SU-DHL-6 (cell line): ENCODE measurements around the gene SERPINA1.

ENCODE experiments used
- H2AFZ ChIP-seq: fragments of 200-600 bp; sonication (generic); 2 replicates; pipeline ENCODE4 v1.6.1; 2014; ENCODE audit warnings: low read depth, mild to moderate bottlenecking, moderate library complexity, mixed read lengths, antibody characterized with exemption, low read length; ENCODE audit not compliant: severe bottlenecking
- H3F3A ChIP-seq: fragments of 200-600 bp; shearing (Covaris generic); 2 replicates; pipeline ENCODE4 v1.6.0; 2016; ENCODE audit warnings: antibody characterized with exemption, mild to moderate bottlenecking; ENCODE audit not compliant: insufficient read depth
- H3K27ac ChIP-seq: fragments of 200-600 bp; sonication (generic); 2 replicates; pipeline ENCODE4 v1.5.1; 2016; ENCODE audit warnings: low read depth, mild to moderate bottlenecking, low read length, moderate library complexity, mixed read lengths
- H3K27me3 ChIP-seq: fragments of 200-600 bp; sonication (generic), shearing (Covaris generic); 2 replicates; pipeline ENCODE4 v1.6.0; 2014; ENCODE audit warnings: mild to moderate bottlenecking, low read length
- H3K36me3 ChIP-seq: fragments of 200-600 bp; sonication (generic); 2 replicates; pipeline ENCODE4 v1.6.1; 2014; ENCODE audit warnings: mild to moderate bottlenecking, low read length, mixed read lengths
- H3K4me2 ChIP-seq: fragments of 300-600, 200-600 bp; shearing (Covaris generic), sonication (generic); 2 replicates; pipeline ENCODE4 v1.6.0; 2014; ENCODE audit warnings: low read length, low read depth, mild to moderate bottlenecking; ENCODE audit not compliant: poor library complexity, severe bottlenecking
- H3K4me3 ChIP-seq: fragments of 200-600 bp; sonication (generic); 2 replicates; pipeline ENCODE4 v1.5.1; 2014; ENCODE audit warnings: antibody characterized with exemption, low read length, mild to moderate bottlenecking, mixed read lengths; ENCODE audit not compliant: insufficient read depth, poor library complexity, severe bottlenecking
- H3K79me2 ChIP-seq: fragments of 200-600 bp; sonication (generic); 2 replicates; pipeline ENCODE4 v1.6.1; 2014; ENCODE audit warnings: mild to moderate bottlenecking, low read length, moderate library complexity; ENCODE audit not compliant: insufficient read depth
- H3K9ac ChIP-seq: fragments of 200-600 bp; sonication (generic); 2 replicates; pipeline ENCODE4 v1.7.0; 2014; ENCODE audit warnings: mild to moderate bottlenecking, low read length
- H3K9me2 ChIP-seq: fragments of 200-600 bp; sonication (generic); replicated peaks from 2 replicates; pipeline ENCODE4 v1.6.1; 2014; ENCODE audit warnings: low read length; ENCODE audit not compliant: insufficient read depth
- H3K9me3 ChIP-seq: fragments of 200-600 bp; sonication (generic); 2 replicates; pipeline ENCODE4 v1.6.1; 2014; ENCODE audit warnings: low read length, mixed read lengths; ENCODE audit not compliant: insufficient read depth
- H4K20me1 ChIP-seq: fragments of 200-600 bp; sonication (generic); 2 replicates; pipeline ENCODE4 v1.6.1; 2014; ENCODE audit warnings: low read depth, mild to moderate bottlenecking, antibody characterized with exemption, low read length, moderate library complexity, mixed read lengths
- CTCF ChIP-seq: fragments of 200-600 bp; sonication (generic); IDR thresholded peaks from one replicate; pipeline ENCODE4 v1.5.1; 2017; ENCODE audit warnings: antibody characterized with exemption, mild to moderate bottlenecking, low read length, moderate library complexity; ENCODE audit not compliant: insufficient read depth, poor library complexity, severe bottlenecking
- EZH2phosphoT487 ChIP-seq: fragments of 200-600 bp; sonication (generic), shearing (Covaris generic); conservative IDR thresholded peaks from 2 replicates; pipeline ENCODE4 v1.6.1; 2018; ENCODE audit warnings: mild to moderate bottlenecking, antibody characterized with exemption, low read length, moderate library complexity, mixed read lengths

SERPINA1 gene

GRCh38 chr14:94361682-94362081 lies 26.7 kb downstream of the SERPINA1 start:
- H2AFZ ChIP-seq: no peak overlapping the region

GRCh38 chr14:94360945-94361565 lies 27.3 kb downstream of the SERPINA1 start:
- no peak overlapping the region for H3K27ac ChIP-seq

More at GRCh38 chr14:94361682-94362081, 26.7 kb downstream of the SERPINA1 start:
- no peaks in the 10 kb centered on the region for H3F3A ChIP-seq
- H3K4me2 ChIP-seq: no peak overlapping the region
- no peaks in the 10 kb centered on the region for H3K27me3 ChIP-seq
- no peaks in the 10 kb centered on the region for H3K9me3 ChIP-seq
- no peak overlapping the region for H3K9ac ChIP-seq
- H3K27ac ChIP-seq: no peak overlapping the region
- H3K4me3 ChIP-seq: no peak overlapping the region
- H3K79me2 ChIP-seq: no peaks in the 10 kb centered on the region
- no peaks in the 10 kb centered on the region for H3K36me3 ChIP-seq
- TF ChIP-seq CTCF: no peak
- no peak for TF ChIP-seq EZH2phosphoT487
- no peaks in the 10 kb centered on the region for H3K9me2 ChIP-seq
- H4K20me1 ChIP-seq: no peaks in the 10 kb centered on the region

GRCh38 chr14:94357166-94357565 lies 31.2 kb downstream of the SERPINA1 start:
- Histone ChIP-seq H3K9ac (no peak overlapping the region), H3K4me2 (no peak overlapping the region), H3F3A (no peaks in the 10 kb centered on the region), H3K79me2 (no peaks in the 10 kb centered on the region), H3K9me2 (no peaks in the 10 kb centered on the region), H4K20me1 (no peaks in the 10 kb centered on the region), H3K4me3 (no peak overlapping the region), H3K27me3 (no peaks in the 10 kb centered on the region), H2AFZ (no peak overlapping the region), H3K9me3 (no peaks in the 10 kb centered on the region), H3K36me3 (no peaks in the 10 kb centered on the region), H3K27ac (no peak overlapping the region)
- TF ChIP-seq EZH2phosphoT487 (no peak), CTCF (no peak)

More at GRCh38 chr14:94360945-94361565, 27.3 kb downstream of the SERPINA1 start:
- no peak overlapping the region for H3K9ac ChIP-seq
- no peaks in the 10 kb centered on the region for H3K79me2 ChIP-seq
- no peak overlapping the region for H2AFZ ChIP-seq
- H4K20me1 ChIP-seq: no peaks in the 10 kb centered on the region
- no peaks in the 10 kb centered on the region for H3K9me2 ChIP-seq
- TF ChIP-seq EZH2phosphoT487 (no peak), CTCF (no peak)
- no peaks in the 10 kb centered on the region for H3K36me3 ChIP-seq
- H3K27me3 ChIP-seq: no peaks in the 10 kb centered on the region
- no peaks in the 10 kb centered on the region for H3K9me3 ChIP-seq
- H3K4me3 ChIP-seq: no peak overlapping the region
- no peaks in the 10 kb centered on the region for H3F3A ChIP-seq
- no peak overlapping the region for H3K4me2 ChIP-seq
